ENCODE data around the gene TPP2. TPM values are rescaled to one million over a fixed set of nuclear protein-coding genes. Genes with fewer than 3 reads are reported as not detected.

The TPP2 gene
- total and polyA plus RNA-seq, 9 of the 15 experiments (the other 6 are each of a cell fraction or from before 2014, with no cell fraction given): 18.8 to 87.7 (median 55.9) TPM

- ChIA-PET POLR2A (no interaction called here), CTCF (ENCODE audit: low intra/inter-chr PET ratio) (no interaction called here)
- Histone ChIP-seq H3K4me1 (replicated peaks in 1 of 2; ENCODE audit: control insufficient read depth in 2 of 2, insufficient read depth in 2 of 2, low read length in 2 of 2) (peaks cover 0 to 3% of the 10 kb centered on the region in 2 experiments; a peak in 1 of 5 replicates), H3K79me2 (ENCODE audit: control insufficient read depth, insufficient read depth, low read length) (no peaks in the 10 kb centered on the region), H3K9me1 (ENCODE audit: control insufficient read depth, insufficient read depth, low read length) (no peaks in the 10 kb centered on the region), H3K27me3 (ENCODE audit: control insufficient read depth in 2 of 2, insufficient read depth in 2 of 2, low read length in 2 of 2) (no peaks in the 10 kb centered on the region), H3K36me3 (ENCODE audit: control insufficient read depth, insufficient read depth, low read length) (peaks cover 75% of the 10 kb centered on the region), H3K4me2 (ENCODE audit: insufficient read depth, low read length) (no peak overlapping the region), H3K4me3 (no peak overlapping the region), H3K27ac (ENCODE audit: extremely low read depth, low read depth, low read length) (no peak overlapping the region), H2AFZ (ENCODE audit: low read depth, low read length) (no peak overlapping the region), H4K20me1 (replicated peaks; ENCODE audit: control insufficient read depth, insufficient read depth, low read length) (no peaks in the 10 kb centered on the region), H3K9ac (ENCODE audit: insufficient read depth in 1 of 2, low read depth in 2 of 2, low read length in 2 of 2) (no peak overlapping the region), H3K9me3 (replicated peaks; ENCODE audit: control insufficient read depth, insufficient read depth, low read depth, low read length) (no peaks in the 10 kb centered on the region)
- WGBS (ENCODE audit: insufficient coverage, low coverage, missing lambda C conversion rate): 61% methylated on average over 3 of the region's 3 CpGs
- intact Hi-C loops (cut with micrococcal nuclease): no loop called here
- TF ChIP-seq NCOR1 (IDR thresholded peaks at IDR 0.05) (no peak), ZNF354B (CRISPR knock-in tag; IDR thresholded peaks at IDR 0.05) (no peak)
- in situ Hi-C loops (cut with MboI): no loop called here
- BruUV-seq (replicated peaks): no TSS peak
- no peak for ATAC-seq
- DNase-seq (ENCODE audit: extremely low read depth in 1 of 4, low spot score in 3 of 4): no peak
- FAIRE-seq: no peak
Observed at GRCh38 chr13:102675115-102675514, 78.3 kb downstream of the TPP2 start.

GRCh38 chr13:102677122-102677521, 80.3 kb downstream of the TPP2 start:
- H3K9me1 ChIP-seq (ENCODE audit: control insufficient read depth, insufficient read depth, low read length): no peaks in the 10 kb centered on the region
- H3K9me3 ChIP-seq (replicated peaks; ENCODE audit: control insufficient read depth, insufficient read depth, low read depth, low read length): no peaks in the 10 kb centered on the region
- POLR2A ChIA-PET: no interaction called here
- H3K36me3 ChIP-seq (ENCODE audit: control insufficient read depth, insufficient read depth, low read length): peaks cover 72% of the 10 kb centered on the region
- DNase-seq (ENCODE audit: extremely low read depth in 1 of 4, low spot score in 3 of 4): no peak
- CTCF ChIA-PET (ENCODE audit: low intra/inter-chr PET ratio): no interaction called here
- TF ChIP-seq IRF9 (tag; IDR thresholded peaks at IDR 0.05) (no peak), SNIP1 (IDR thresholded peaks at IDR 0.05; ENCODE audit: low read depth) (no peak), ZNF76 (CRISPR knock-in tag; IDR thresholded peaks at IDR 0.05; ENCODE audit: borderline replicate concordance) (no peak)
- no TSS peak for BruUV-seq (replicated peaks)
- no peak overlapping the region for H3K9ac ChIP-seq (ENCODE audit: insufficient read depth in 1 of 2, low read depth in 2 of 2, low read length in 2 of 2)
- H2AFZ ChIP-seq (ENCODE audit: low read depth, low read length): no peak overlapping the region
- H3K27me3 ChIP-seq (ENCODE audit: control insufficient read depth in 2 of 2, insufficient read depth in 2 of 2, low read length in 2 of 2): no peaks in the 10 kb centered on the region
- 89% methylated on average over 4 of the region's 4 CpGs for WGBS (ENCODE audit: insufficient coverage, low coverage, missing lambda C conversion rate)
- no peaks in the 10 kb centered on the region for H4K20me1 ChIP-seq (replicated peaks; ENCODE audit: control insufficient read depth, insufficient read depth, low read length)
- intact Hi-C loops (cut with micrococcal nuclease): no loop called here
- H3K4me3 ChIP-seq: no peak overlapping the region
- H3K79me2 ChIP-seq (ENCODE audit: control insufficient read depth, insufficient read depth, low read length): no peaks in the 10 kb centered on the region
- no peaks in the 10 kb centered on the region for H3K4me1 ChIP-seq (replicated peaks in 1 of 2; ENCODE audit: control insufficient read depth in 2 of 2, insufficient read depth in 2 of 2, low read length in 2 of 2)
- no peak overlapping the region for H3K4me2 ChIP-seq (ENCODE audit: insufficient read depth, low read length)
- in situ Hi-C loops (cut with MboI): no loop called here
- no peak for ATAC-seq
- FAIRE-seq: no peak
- no peak overlapping the region for H3K27ac ChIP-seq (ENCODE audit: extremely low read depth, low read depth, low read length)

Measured in K562 (cell line).